Activated T-helper 17 cell treated with anti-CD3 and anti-CD28 coated beads, Interleukin-2, amount 50 U/mL, for 72 hours (primary cell): Measurements from ENCODE around the gene MAPK12. TPM values are rescaled to one million over a fixed set of nuclear protein-coding genes. Genes with fewer than 3 reads are reported as not detected.

Experiments used
- ATAC-seq: fragments of 150-1000 bp; cut with Tn5 transposase; replicated peaks from 2 replicates; pipeline ENCODE4 v1.10.0; 2021; ENCODE audit warnings: mild to moderate bottlenecking, moderate library complexity
- H3K27ac Mint-ChIP-seq: one replicate; pipeline ENCODE4 v1.8.0; 2022; ENCODE audit warnings: mixed read lengths
- H3K27me3 Mint-ChIP-seq: one replicate; pipeline ENCODE4 v1.8.0; 2022; ENCODE audit warnings: mixed read lengths
- H3K36me3 Mint-ChIP-seq: one replicate; pipeline ENCODE4 v1.8.0; 2022; ENCODE audit warnings: low read depth, mild to moderate bottlenecking, mixed read lengths
- H3K4me1 Mint-ChIP-seq: one replicate; pipeline ENCODE4 v1.8.0; 2022; ENCODE audit warnings: mixed read lengths
- H3K4me3 Mint-ChIP-seq: one replicate; pipeline ENCODE4 v1.8.0; 2022; ENCODE audit warnings: mild to moderate bottlenecking, mixed read lengths
- H3K9me3 Mint-ChIP-seq: one replicate; pipeline ENCODE4 v1.8.0; 2022; ENCODE audit warnings: mixed read lengths
- total RNA-seq, 2 donors: library from RNA; stranded (reverse); gene quantifications; one replicate each; pipeline ENCODE4 v1.2.3, GENCODE V29; 2022

The MAPK12 gene
- total RNA-seq, 2 donors from 2014 or later, result 5.0 to 14.8 TPM

GRCh38 chr22:50293441-50294318, 32.2 kb upstream of the MAPK12 start:
- ATAC-seq, result no peak
- H3K4me3 Mint-ChIP-seq, result no peak overlapping the region
- H3K4me1 Mint-ChIP-seq, result peaks cover 3% of the 10 kb centered on the region
- H3K9me3 Mint-ChIP-seq, result no peaks in the 10 kb centered on the region
- H3K27me3 Mint-ChIP-seq, result peaks cover 18% of the 10 kb centered on the region
- H3K36me3 Mint-ChIP-seq, result no peaks in the 10 kb centered on the region
- no peak overlapping the region for H3K27ac Mint-ChIP-seq

- no peak for ATAC-seq
- no peak overlapping the region for H3K27ac Mint-ChIP-seq
These were observed 31.4 kb upstream of the MAPK12 start for GRCh38 chr22:50292643-50293440.

GRCh38 chr22:50289942-50290630, 28.6 kb upstream of the MAPK12 start:
- no peak for ATAC-seq
- Mint-ChIP-seq H3K36me3 (no peaks in the 10 kb centered on the region), H3K27ac (no peak overlapping the region), H3K4me3 (no peak overlapping the region), H3K4me1 (peaks cover 3% of the 10 kb centered on the region), H3K9me3 (no peaks in the 10 kb centered on the region), H3K27me3 (peaks cover 13% of the 10 kb centered on the region)

More at GRCh38 chr22:50292643-50293440, 31.4 kb upstream of the MAPK12 start:
- H3K4me1 Mint-ChIP-seq, result peaks cover 3% of the 10 kb centered on the region
- peaks cover 18% of the 10 kb centered on the region for H3K27me3 Mint-ChIP-seq
- H3K4me3 Mint-ChIP-seq, result no peak overlapping the region
- no peaks in the 10 kb centered on the region for H3K9me3 Mint-ChIP-seq
- no peaks in the 10 kb centered on the region for H3K36me3 Mint-ChIP-seq

GRCh38 chr22:50289151-50289941, 27.9 kb upstream of the MAPK12 start:
- Mint-ChIP-seq H3K36me3 (no peaks in the 10 kb centered on the region), H3K27me3 (peaks cover 13% of the 10 kb centered on the region), H3K4me1 (peaks cover 3% of the 10 kb centered on the region), H3K4me3 (no peak overlapping the region), H3K27ac (no peak overlapping the region), H3K9me3 (no peaks in the 10 kb centered on the region)
- no peak for ATAC-seq

GRCh38 chr22:50287731-50288130, 26.2 kb upstream of the MAPK12 start:
- H3K4me3 Mint-ChIP-seq, result no peak overlapping the region
- no peak for ATAC-seq
- H3K27me3 Mint-ChIP-seq, result peaks cover 10% of the 10 kb centered on the region
- no peak overlapping the region for H3K27ac Mint-ChIP-seq
- H3K36me3 Mint-ChIP-seq, result no peaks in the 10 kb centered on the region
- no peaks in the 10 kb centered on the region for H3K9me3 Mint-ChIP-seq
- peaks cover 2% of the 10 kb centered on the region for H3K4me1 Mint-ChIP-seq

- no peaks in the 10 kb centered on the region for H3K4me1 Mint-ChIP-seq
- no peaks in the 10 kb centered on the region for H3K36me3 Mint-ChIP-seq
- peaks cover 4% of the 10 kb centered on the region for H3K27me3 Mint-ChIP-seq
- H3K9me3 Mint-ChIP-seq, result no peaks in the 10 kb centered on the region
- H3K27ac Mint-ChIP-seq, result no peak overlapping the region
- no peak for ATAC-seq
- no peak overlapping the region for H3K4me3 Mint-ChIP-seq
These were observed 25.3 kb upstream of the MAPK12 start for GRCh38 chr22:50286701-50287318.

GRCh38 chr22:50286275-50286674, 24.8 kb upstream of the MAPK12 start:
- no peak for ATAC-seq

GRCh38 chr22:50285568-50286229, 24.2 kb upstream of the MAPK12 start:
- Mint-ChIP-seq H3K4me1 (no peaks in the 10 kb centered on the region), H3K27me3 (no peaks in the 10 kb centered on the region), H3K36me3 (no peaks in the 10 kb centered on the region), H3K4me3 (no peak overlapping the region), H3K9me3 (no peaks in the 10 kb centered on the region), H3K27ac (no peak overlapping the region)
- ATAC-seq, result no peak

More at GRCh38 chr22:50286275-50286674, 24.8 kb upstream of the MAPK12 start:
- Mint-ChIP-seq H3K9me3 (no peaks in the 10 kb centered on the region), H3K4me1 (no peaks in the 10 kb centered on the region), H3K27me3 (no peaks in the 10 kb centered on the region), H3K4me3 (no peak overlapping the region), H3K36me3 (no peaks in the 10 kb centered on the region), H3K27ac (no peak overlapping the region)

GRCh38 chr22:50284479-50284878, 23.0 kb upstream of the MAPK12 start:
- Mint-ChIP-seq H3K27me3 (no peaks in the 10 kb centered on the region), H3K4me3 (no peak overlapping the region), H3K36me3 (no peaks in the 10 kb centered on the region), H3K27ac (no peak overlapping the region), H3K9me3 (no peaks in the 10 kb centered on the region), H3K4me1 (no peaks in the 10 kb centered on the region)
- ATAC-seq, result no peak

GRCh38 chr22:50283821-50284220, 22.3 kb upstream of the MAPK12 start:
- H3K27ac Mint-ChIP-seq, result no peak overlapping the region
- H3K27me3 Mint-ChIP-seq, result no peaks in the 10 kb centered on the region
- no peak overlapping the region for H3K4me3 Mint-ChIP-seq
- no peaks in the 10 kb centered on the region for H3K4me1 Mint-ChIP-seq
- no peak for ATAC-seq
- no peaks in the 10 kb centered on the region for H3K36me3 Mint-ChIP-seq
- H3K9me3 Mint-ChIP-seq, result no peaks in the 10 kb centered on the region

- no peaks in the 10 kb centered on the region for H3K9me3 Mint-ChIP-seq
- H3K4me1 Mint-ChIP-seq, result no peaks in the 10 kb centered on the region
- H3K36me3 Mint-ChIP-seq, result no peaks in the 10 kb centered on the region
- no peaks in the 10 kb centered on the region for H3K27me3 Mint-ChIP-seq
- H3K4me3 Mint-ChIP-seq, result no peak overlapping the region
- H3K27ac Mint-ChIP-seq, result no peak overlapping the region
- ATAC-seq, result no peak
These were observed 21.1 kb upstream of the MAPK12 start for GRCh38 chr22:50282361-50283155.

- no peak overlapping the region for H3K4me3 Mint-ChIP-seq
- H3K27ac Mint-ChIP-seq, result no peak overlapping the region
- no peaks in the 10 kb centered on the region for H3K27me3 Mint-ChIP-seq
- H3K9me3 Mint-ChIP-seq, result no peaks in the 10 kb centered on the region
- no peaks in the 10 kb centered on the region for H3K36me3 Mint-ChIP-seq
- no peak for ATAC-seq
- no peaks in the 10 kb centered on the region for H3K4me1 Mint-ChIP-seq
These were observed 20.5 kb upstream of the MAPK12 start for GRCh38 chr22:50281957-50282356.
